Esophagus squamous epithelium (tissue), 4 donors: ENCODE measurements around the gene SUMO3.

Source experiments
- CTCF ChIP-seq, 6 experiments: fragments of 450-650 bp in 4 of 6; fragments of 200-600 bp in 2 of 6; sonication (generic) in 2 of 6; IDR thresholded peaks; one replicate each; pipeline ENCODE4 v1.5.1; 2016 to 2019; ENCODE audit warnings: antibody characterized with exemption in 6 of 6, mild to moderate bottlenecking in 4 of 6, moderate library complexity in 4 of 6
- POLR2A ChIP-seq, 4 donors: fragments of 450-650 bp; IDR thresholded peaks; one replicate each; pipeline ENCODE4 v1.6.1; 2017; ENCODE audit warnings: antibody characterized with exemption in 4 of 4, mild to moderate bottlenecking in 4 of 4, moderate library complexity in 3 of 4

- TF ChIP-seq POLR2A (IDR thresholded peaks at IDR 0.05) (no peak), CTCF (IDR thresholded peaks at IDR 0.05) (no peak)
These were observed 32.1 kb downstream of the SUMO3 start for GRCh38 chr21:44785620-44786335.
